Psoas muscle (tissue), 8 donors: ENCODE results near the gene LMO2. TPM values are rescaled to one million over a fixed set of nuclear protein-coding genes. Genes with fewer than 3 reads are reported as not detected.
A peak's percentile ranks its signal among the peaks of the same experiment; 100 is the strongest.

Source experiments
- ATAC-seq, 4 donors: fragments of 200-7000 bp; cut with Tn5 transposase; one replicate each; pipeline ENCODE4 v1.9.1; 2020; ENCODE audit warnings: moderate library complexity in 3 of 4, mild to moderate bottlenecking in 2 of 4
- DNase-seq, 2 donors: peaks; one replicate each; pipeline ENCODE4 v3.0.0-alpha.2; 2020
- H3K27ac ChIP-seq: fragments of 200-600 bp; one replicate; pipeline ENCODE4 v1.8.0; 2022
- H3K27me3 ChIP-seq, 3 donors: fragments of 200-600 bp in 1 of 3; one replicate each; pipeline versions ENCODE4 v1.6.1 to v1.8.0; 2013 to 2022; ENCODE audit warnings: low read length in 2 of 3, mild to moderate bottlenecking in 2 of 3, moderate library complexity in 1 of 3; ENCODE audit not compliant: insufficient read depth in 3 of 3
- H3K36me3 ChIP-seq, 2 donors: fragments of 200-600 bp in 1 of 2; one replicate each; pipeline versions ENCODE4 v1.6.1 to v1.8.0; 2013 to 2022; ENCODE audit warnings: low read depth in 1 of 2, mild to moderate bottlenecking in 1 of 2, moderate library complexity in 1 of 2; ENCODE audit not compliant: insufficient read depth in 1 of 2
- H3K4me1 ChIP-seq: fragments of 200-600 bp; one replicate; pipeline ENCODE4 v1.8.0; 2022
- H3K4me3 ChIP-seq: fragments of 200-600 bp; one replicate; pipeline ENCODE4 v1.8.0; 2022; ENCODE audit warnings: mild to moderate bottlenecking
- H3K9me3 ChIP-seq: fragments of 200-600 bp; one replicate; pipeline ENCODE4 v1.8.0; 2022
- WGBS, 3 donors: extraction: QIAGEN DNeasy Blood & Tissue Kit; methylation state at CpG; one replicate each; pipeline versions ENCODE4 v1.1.6 to v1.1.7; 2013; 5-methylcytosine and 5-hydroxymethylcytosine counted together
- intact Hi-C, 2 donors: fragments of 100-400 bp; cut with DNase I; formaldehyde crosslinking; loops; one replicate each; pipeline versions ENCODE4 v1.11.0 to v1.14.2; 2022
- polyA plus RNA-seq, 3 donors: library from polyadenylated mRNA; stranded (reverse); fragments of 200-250 nt; gene quantifications; one replicate each; pipeline ENCODE4 v1.2.3, GENCODE V29; 2013
- total RNA-seq, 4 donors: library from RNA; stranded (reverse); fragmentation: NEBNext Ultra II Directional in 2 of 4; extraction: Animal tissue kit (Norgen Biotek cat#: 25700) in 2 of 4; gene quantifications; one replicate each; pipeline versions ENCODE4 v1.2.1 to v1.2.4, GENCODE V29; 2021 to 2023
- TF ChIP-seq, protein P1 (sequence below): fragments of 200-600 bp; IDR thresholded peaks from one replicate; pipeline ENCODE4 v1.8.0; 2022; ENCODE audit warnings: antibody characterized with exemption
- donor health status: healthy with polysubstance abuse.
- donor health status: DM: no; HTN: no; CAD: no; lungs with moderate emphysema.
- donor health status: Bipolar disorder and iron deficiency.
- donor health status: healthy.
- donor health status: DM: yes; HTN: yes; CAD: no.
- donor health status: DM: no; HTN: no; CAD: no.
- donor health status: DM: no; HTN: no; CAD: no.
- donor health status: DM: yes; HTN: yes; CAD: no.

The LMO2 gene
- total and polyA plus RNA-seq, 7 donors = 8.0 to 47.1 (median 12.3) TPM

DNA sequence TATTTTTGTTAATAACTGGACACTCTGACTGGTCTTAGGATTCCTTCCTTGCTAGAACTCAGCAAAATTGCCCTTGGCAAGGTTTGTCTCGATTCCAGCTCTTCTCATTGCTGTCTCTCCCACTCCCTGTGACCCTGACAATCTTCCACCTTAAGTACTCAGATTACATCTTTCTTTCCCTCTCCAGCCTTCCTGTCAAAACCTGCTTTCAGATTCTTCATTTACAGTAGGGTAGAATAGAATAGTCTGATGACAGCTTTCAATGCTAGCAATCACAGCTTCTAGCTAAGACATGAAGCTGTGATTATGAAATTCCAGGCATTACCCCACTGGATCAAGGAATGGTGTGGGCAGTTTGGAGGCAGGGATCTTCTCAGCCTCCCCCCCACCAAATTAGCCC, 39.2 kb upstream of the LMO2 start:
- Histone ChIP-seq H3K36me3 (no peaks in the 10 kb centered on the region), H3K9me3 (no peaks in the 10 kb centered on the region), H3K27me3 (no peaks in the 10 kb centered on the region), H3K4me1 (peaks cover 14% of the 10 kb centered on the region), H3K27ac (peak overlapping the region; percentile 60), H3K4me3 (no peak overlapping the region)
- DNase-seq (no peak), ATAC-seq (no peak)
- TF ChIP-seq, protein P1, sequence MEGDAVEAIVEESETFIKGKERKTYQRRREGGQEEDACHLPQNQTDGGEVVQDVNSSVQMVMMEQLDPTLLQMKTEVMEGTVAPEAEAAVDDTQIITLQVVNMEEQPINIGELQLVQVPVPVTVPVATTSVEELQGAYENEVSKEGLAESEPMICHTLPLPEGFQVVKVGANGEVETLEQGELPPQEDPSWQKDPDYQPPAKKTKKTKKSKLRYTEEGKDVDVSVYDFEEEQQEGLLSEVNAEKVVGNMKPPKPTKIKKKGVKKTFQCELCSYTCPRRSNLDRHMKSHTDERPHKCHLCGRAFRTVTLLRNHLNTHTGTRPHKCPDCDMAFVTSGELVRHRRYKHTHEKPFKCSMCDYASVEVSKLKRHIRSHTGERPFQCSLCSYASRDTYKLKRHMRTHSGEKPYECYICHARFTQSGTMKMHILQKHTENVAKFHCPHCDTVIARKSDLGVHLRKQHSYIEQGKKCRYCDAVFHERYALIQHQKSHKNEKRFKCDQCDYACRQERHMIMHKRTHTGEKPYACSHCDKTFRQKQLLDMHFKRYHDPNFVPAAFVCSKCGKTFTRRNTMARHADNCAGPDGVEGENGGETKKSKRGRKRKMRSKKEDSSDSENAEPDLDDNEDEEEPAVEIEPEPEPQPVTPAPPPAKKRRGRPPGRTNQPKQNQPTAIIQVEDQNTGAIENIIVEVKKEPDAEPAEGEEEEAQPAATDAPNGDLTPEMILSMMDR = no peak
- WGBS, 3 donors = 27 to 42% (median 37%) methylated on average over 1 of the region's 1 CpG
- intact Hi-C loops = no loop called here

DNA sequence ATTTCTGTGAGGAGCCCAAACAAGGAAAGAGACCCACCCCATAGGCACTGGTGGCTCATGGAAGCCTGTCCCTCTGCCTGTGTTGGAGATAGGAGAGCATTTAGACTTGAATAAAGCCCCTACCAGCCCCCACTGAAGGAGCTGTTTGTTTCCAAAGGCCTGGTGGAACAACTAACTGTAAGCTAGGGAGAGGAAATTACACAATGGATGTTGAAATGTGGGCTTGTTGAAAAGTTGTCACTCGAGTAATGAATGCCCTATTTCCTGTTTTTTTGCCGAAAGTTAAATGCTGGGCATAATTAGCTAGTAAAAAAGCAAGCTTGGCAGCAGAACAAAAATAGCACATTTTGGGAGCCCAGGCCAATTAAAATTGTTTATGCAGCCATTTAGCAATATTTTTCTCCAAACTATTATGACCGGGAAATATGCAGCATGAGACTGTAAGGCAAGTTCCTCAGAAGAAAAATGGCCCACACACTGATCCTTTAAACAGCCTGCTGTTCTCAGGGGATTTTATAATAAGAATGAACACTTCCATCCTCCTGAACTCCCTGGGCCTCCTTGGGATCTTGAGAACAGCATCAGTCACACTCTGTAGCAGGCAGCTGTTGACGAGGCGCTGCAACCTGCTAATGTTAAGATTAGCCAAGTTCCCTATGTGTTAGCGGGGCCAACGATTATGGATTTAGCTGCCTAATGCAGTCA, 38.6 kb upstream of the LMO2 start:
- peak; percentile 32 to 80 (median 52) for ATAC-seq
- Histone ChIP-seq H3K9me3 (no peaks in the 10 kb centered on the region), H3K36me3 (no peaks in the 10 kb centered on the region), H3K27me3 (no peaks in the 10 kb centered on the region), H3K4me3 (peak overlapping the region; percentile 15), H3K27ac (peak overlapping the region; percentile 60), H3K4me1 (peaks cover 14% of the 10 kb centered on the region)
- intact Hi-C loops = no loop called here
- 17 to 25% (median 20%) methylated on average over 7 of the region's 7 CpGs for WGBS, 3 donors
- DNase-seq = peak in 1 of 2 donors; percentile 15
- TF ChIP-seq, protein P1 = no peak

DNA sequence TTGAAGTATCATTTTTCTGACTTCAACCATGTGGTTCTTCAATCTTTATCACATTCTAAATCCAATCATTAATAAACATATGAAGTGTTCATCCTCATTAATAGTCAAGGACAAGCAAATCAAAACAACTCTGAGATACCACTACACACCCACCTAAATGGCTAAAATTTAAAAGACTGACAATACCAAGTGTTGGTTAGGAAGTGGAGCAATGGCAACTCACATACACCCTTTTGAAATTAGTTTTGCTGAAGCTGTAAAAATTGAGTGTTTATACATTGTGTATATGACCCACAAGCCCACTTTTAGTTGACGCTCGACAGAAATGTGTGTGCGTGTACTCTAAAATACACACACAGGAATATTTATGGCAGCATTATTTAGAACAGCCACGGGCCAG, 36.7 kb upstream of the LMO2 start:
- DNase-seq (no peak), ATAC-seq (no peak)
- Histone ChIP-seq H3K9me3 (no peaks in the 10 kb centered on the region), H3K4me3 (no peak overlapping the region), H3K4me1 (peaks cover 14% of the 10 kb centered on the region), H3K36me3 (no peaks in the 10 kb centered on the region), H3K27me3 (no peaks in the 10 kb centered on the region), H3K27ac (no peak overlapping the region)
- 93 to 98% (median 96%) methylated on average over 4 of the region's 4 CpGs for WGBS, 3 donors
- intact Hi-C loops = no loop called here
- TF ChIP-seq, protein P1 = no peak

DNA sequence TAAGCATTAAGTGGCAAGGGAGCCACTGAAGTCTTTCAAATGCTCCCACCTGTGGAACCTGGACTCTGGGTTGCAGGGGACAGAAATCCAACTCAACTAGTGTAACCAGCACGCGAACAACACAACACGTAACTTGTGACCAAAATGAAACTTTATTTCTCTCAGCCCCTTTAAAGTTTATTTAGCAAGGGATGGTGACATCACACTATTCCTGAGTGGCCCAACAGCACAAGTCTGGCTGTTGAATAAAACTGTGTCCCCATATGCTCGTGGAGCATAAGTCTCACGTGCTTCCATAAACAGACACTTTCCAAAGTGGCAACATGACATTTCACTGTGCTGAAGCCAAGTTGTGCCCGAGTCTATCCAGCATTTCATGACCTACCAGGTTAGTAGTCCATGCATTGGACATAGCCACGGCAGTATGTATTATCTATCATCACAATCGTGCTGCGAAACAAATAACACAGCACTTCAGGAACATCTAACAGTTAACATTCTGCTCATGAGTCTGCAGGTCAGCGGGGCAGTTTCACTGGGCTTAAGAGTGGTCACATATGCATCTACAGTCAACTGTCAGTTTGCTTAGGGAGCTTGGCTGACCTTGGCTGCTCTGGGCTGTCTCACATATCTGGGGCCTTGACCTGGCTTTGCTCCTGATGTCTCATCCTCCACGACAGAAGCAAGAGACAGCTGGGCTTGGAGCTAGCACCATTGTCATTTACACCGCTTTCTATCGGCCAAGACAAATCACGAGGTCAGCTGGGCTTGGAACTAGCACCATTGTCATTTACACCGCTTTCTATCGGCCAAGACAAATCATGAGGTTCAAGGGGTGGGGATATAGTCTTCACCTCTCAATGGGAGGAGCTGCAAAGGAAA, 35.0 kb upstream of the LMO2 start:
- peaks cover 14% of the 10 kb centered on the region for H3K4me1 ChIP-seq
- TF ChIP-seq, protein P1 = no peak
- peak; percentile 58 to 92 (median 77) for ATAC-seq
- DNase-seq = no peak
- H3K27me3 ChIP-seq = no peaks in the 10 kb centered on the region
- no peaks in the 10 kb centered on the region for H3K9me3 ChIP-seq
- H3K4me3 ChIP-seq = no peak overlapping the region
- H3K27ac ChIP-seq = peak overlapping the region; percentile 16
- H3K36me3 ChIP-seq = no peaks in the 10 kb centered on the region
- WGBS, 3 donors = 47 to 64% (median 53%) methylated on average over 16 of the region's 16 CpGs
- intact Hi-C loops = no loop called here
